Loucy (cell line): ENCODE results near the gene PCED1B.

Experiments
- EZH2phosphoT487 ChIP-seq: fragments of 200-600 bp; IDR thresholded peaks from 2 replicates; pipeline ENCODE4 v1.6.1; 2018; ENCODE audit warnings: antibody characterized with exemption, mild to moderate bottlenecking, moderate library complexity, borderline replicate concordance
- TF ChIP-seq, protein P1 (sequence below): fragments of 200-600 bp; sonication (generic); conservative IDR thresholded peaks from 2 replicates; pipeline ENCODE4 v1.5.1; 2014; ENCODE audit warnings: mild to moderate bottlenecking, antibody characterized with exemption, low read length

- TF ChIP-seq, protein P1, sequence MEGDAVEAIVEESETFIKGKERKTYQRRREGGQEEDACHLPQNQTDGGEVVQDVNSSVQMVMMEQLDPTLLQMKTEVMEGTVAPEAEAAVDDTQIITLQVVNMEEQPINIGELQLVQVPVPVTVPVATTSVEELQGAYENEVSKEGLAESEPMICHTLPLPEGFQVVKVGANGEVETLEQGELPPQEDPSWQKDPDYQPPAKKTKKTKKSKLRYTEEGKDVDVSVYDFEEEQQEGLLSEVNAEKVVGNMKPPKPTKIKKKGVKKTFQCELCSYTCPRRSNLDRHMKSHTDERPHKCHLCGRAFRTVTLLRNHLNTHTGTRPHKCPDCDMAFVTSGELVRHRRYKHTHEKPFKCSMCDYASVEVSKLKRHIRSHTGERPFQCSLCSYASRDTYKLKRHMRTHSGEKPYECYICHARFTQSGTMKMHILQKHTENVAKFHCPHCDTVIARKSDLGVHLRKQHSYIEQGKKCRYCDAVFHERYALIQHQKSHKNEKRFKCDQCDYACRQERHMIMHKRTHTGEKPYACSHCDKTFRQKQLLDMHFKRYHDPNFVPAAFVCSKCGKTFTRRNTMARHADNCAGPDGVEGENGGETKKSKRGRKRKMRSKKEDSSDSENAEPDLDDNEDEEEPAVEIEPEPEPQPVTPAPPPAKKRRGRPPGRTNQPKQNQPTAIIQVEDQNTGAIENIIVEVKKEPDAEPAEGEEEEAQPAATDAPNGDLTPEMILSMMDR: no peak
- TF ChIP-seq EZH2phosphoT487: no peak
Measured at GRCh38 chr12:47033789-47034555, 45.4 kb upstream of the PCED1B start.
